ENCODE results near the gene ZFAND3. TPM values are rescaled to one million over a fixed set of nuclear protein-coding genes. Genes with fewer than 3 reads are reported as not detected.
"Not testable (repeated sequence)": the region's sequence is repeated elsewhere in the genome, so short reads cannot be mapped to it uniquely, and the experiment has no call there.

The ZFAND3 gene
- total RNA-seq, 2 experiments from 2014 or later, result 27.5 to 29.2 TPM

GRCh38 chr6:37988696-37989095 is 169.2 kb downstream of the ZFAND3 start:
- Mint-ChIP-seq H3K4me3 (no peak overlapping the region), H3K27me3 (ENCODE audit: low read depth) (peaks cover 3% of the 10 kb centered on the region), H3K36me3 (ENCODE audit: low read depth) (no peaks in the 10 kb centered on the region), H3K4me1 (ENCODE audit: low read depth) (peaks cover 17% of the 10 kb centered on the region), H3K9me3 (ENCODE audit: insufficient read depth) (no peaks in the 10 kb centered on the region), H3K27ac (no peak overlapping the region)
- no peak for DNase-seq
- ChIA-PET CTCF (interaction anchor here (0.6 to 1.0 kb wide), 2 partner anchors 37 to 196 kb away, joined by 3 read pairs; no protein-coding TSS in a partner anchor), POLR2A (no interaction called here)
- no peak for ATAC-seq

GRCh38 chr6:37990762-37991525 is 171.4 kb downstream of the ZFAND3 start:
- CTCF ChIA-PET, result no interaction called here

GRCh38 chr6:37992749-37993148 is 173.2 kb downstream of the ZFAND3 start:
- ATAC-seq (no peak), DNase-seq (no peak)
- peaks cover 2% of the 10 kb centered on the region for H3K4me1 Mint-ChIP-seq (ENCODE audit: low read depth)
- ChIA-PET POLR2A (no interaction called here), CTCF (no interaction called here)
- H3K4me3 Mint-ChIP-seq, result no peak overlapping the region
- peaks cover 2% of the 10 kb centered on the region for H3K36me3 Mint-ChIP-seq (ENCODE audit: low read depth)
- no peak overlapping the region for H3K27ac Mint-ChIP-seq
- no peaks in the 10 kb centered on the region for H3K27me3 Mint-ChIP-seq (ENCODE audit: low read depth)
- no peaks in the 10 kb centered on the region for H3K9me3 Mint-ChIP-seq (ENCODE audit: insufficient read depth)

More at GRCh38 chr6:37990762-37991525, 171.4 kb downstream of the ZFAND3 start:
- H3K4me1 Mint-ChIP-seq (ENCODE audit: low read depth), result peaks cover 7% of the 10 kb centered on the region
- no peak overlapping the region for H3K27ac Mint-ChIP-seq
- POLR2A ChIA-PET, result no interaction called here
- no peak overlapping the region for H3K4me3 Mint-ChIP-seq
- peaks cover 3% of the 10 kb centered on the region for H3K27me3 Mint-ChIP-seq (ENCODE audit: low read depth)
- DNase-seq, result no peak
- H3K36me3 Mint-ChIP-seq (ENCODE audit: low read depth), result no peaks in the 10 kb centered on the region
- no peak for ATAC-seq
- no peaks in the 10 kb centered on the region for H3K9me3 Mint-ChIP-seq (ENCODE audit: insufficient read depth)

- not testable (repeated sequence) for H3K27me3 Mint-ChIP-seq (ENCODE audit: low read depth); H3K9me3 Mint-ChIP-seq (ENCODE audit: insufficient read depth); ATAC-seq; H3K36me3 Mint-ChIP-seq (ENCODE audit: low read depth); H3K4me1 Mint-ChIP-seq (ENCODE audit: low read depth); H3K27ac Mint-ChIP-seq; H3K4me3 Mint-ChIP-seq; DNase-seq
- POLR2A ChIA-PET, result interaction anchor here (0.7 kb wide), 1 partner anchor 148 kb away, joined by 3 read pairs; no protein-coding TSS in a partner anchor
- CTCF ChIA-PET, result interaction anchor here (2.0 kb wide), 1 partner anchor 9 kb away, joined by 5 read pairs; no protein-coding TSS in a partner anchor
Measured at GRCh38 chr6:37993194-37993593, 173.7 kb downstream of the ZFAND3 start.

- Mint-ChIP-seq H3K4me3 (no peak overlapping the region), H3K27me3 (ENCODE audit: low read depth) (no peaks in the 10 kb centered on the region), H3K9me3 (ENCODE audit: insufficient read depth) (no peaks in the 10 kb centered on the region), H3K4me1 (ENCODE audit: low read depth) (peaks cover 2% of the 10 kb centered on the region), H3K36me3 (ENCODE audit: low read depth) (peaks cover 2% of the 10 kb centered on the region), H3K27ac (no peak overlapping the region)
- ATAC-seq (no peak), DNase-seq (no peak)
- POLR2A ChIA-PET, result interaction anchor here (0.7 kb wide), 1 partner anchor 148 kb away, joined by 3 read pairs; no protein-coding TSS in a partner anchor
- CTCF ChIA-PET, result interaction anchor here (2.0 kb wide), 1 partner anchor 9 kb away, joined by 5 read pairs; no protein-coding TSS in a partner anchor
Measured at GRCh38 chr6:37993596-37993995, 174.1 kb downstream of the ZFAND3 start.

GRCh38 chr6:37994223-37994622 is 174.7 kb downstream of the ZFAND3 start:
- Mint-ChIP-seq H3K36me3 (ENCODE audit: low read depth) (peaks cover 2% of the 10 kb centered on the region), H3K4me3 (no peak overlapping the region), H3K9me3 (ENCODE audit: insufficient read depth) (no peaks in the 10 kb centered on the region), H3K27me3 (ENCODE audit: low read depth) (no peaks in the 10 kb centered on the region), H3K27ac (no peak overlapping the region), H3K4me1 (ENCODE audit: low read depth) (peaks cover 2% of the 10 kb centered on the region)
- DNase-seq (no peak), ATAC-seq (no peak)
- CTCF ChIA-PET, result interaction anchor here (1.0 to 2.0 kb wide), 2 partner anchors 9 to 10 kb away, joined by 3 to 5 read pairs; no protein-coding TSS in a partner anchor
- POLR2A ChIA-PET, result interaction anchor here (0.7 kb wide), 1 partner anchor 149 kb away, joined by 3 read pairs; no protein-coding TSS in a partner anchor

- no peaks in the 10 kb centered on the region for H3K4me1 Mint-ChIP-seq (ENCODE audit: low read depth)
- no peak overlapping the region for H3K27ac Mint-ChIP-seq
- no peak overlapping the region for H3K4me3 Mint-ChIP-seq
- no peaks in the 10 kb centered on the region for H3K27me3 Mint-ChIP-seq (ENCODE audit: low read depth)
- peaks cover 5% of the 10 kb centered on the region for H3K36me3 Mint-ChIP-seq (ENCODE audit: low read depth)
- DNase-seq, result no peak
- H3K9me3 Mint-ChIP-seq (ENCODE audit: insufficient read depth), result no peaks in the 10 kb centered on the region
- no peak for ATAC-seq
- CTCF ChIA-PET, result interaction anchor here (1.5 kb wide), 1 partner anchor 96 kb away, joined by 3 read pairs; no protein-coding TSS in a partner anchor
- POLR2A ChIA-PET, result no interaction called here
Measured at GRCh38 chr6:37998366-37998765, 178.8 kb downstream of the ZFAND3 start.

- H3K27ac Mint-ChIP-seq, result no peak overlapping the region
- H3K27me3 Mint-ChIP-seq (ENCODE audit: low read depth), result no peaks in the 10 kb centered on the region
- ChIA-PET POLR2A (no interaction called here), CTCF (interaction anchor here (0.7 kb wide), 1 partner anchor 1415 kb away, joined by 3 read pairs; no protein-coding TSS in a partner anchor)
- no peak overlapping the region for H3K4me3 Mint-ChIP-seq
- DNase-seq (no peak), ATAC-seq (no peak)
- no peaks in the 10 kb centered on the region for H3K9me3 Mint-ChIP-seq (ENCODE audit: insufficient read depth)
- peaks cover 5% of the 10 kb centered on the region for H3K36me3 Mint-ChIP-seq (ENCODE audit: low read depth)
- H3K4me1 Mint-ChIP-seq (ENCODE audit: low read depth), result no peaks in the 10 kb centered on the region
Measured at GRCh38 chr6:38001386-38001785, 181.9 kb downstream of the ZFAND3 start.

- Mint-ChIP-seq H3K36me3 (ENCODE audit: low read depth) (no peaks in the 10 kb centered on the region), H3K27ac (no peak overlapping the region), H3K9me3 (ENCODE audit: insufficient read depth) (peaks cover 4% of the 10 kb centered on the region), H3K4me3 (no peak overlapping the region), H3K4me1 (ENCODE audit: low read depth) (no peaks in the 10 kb centered on the region), H3K27me3 (ENCODE audit: low read depth) (no peaks in the 10 kb centered on the region)
- no peak for DNase-seq
- no peak for ATAC-seq
- ChIA-PET POLR2A (no interaction called here), CTCF (interaction anchor here (0.7 kb wide), 1 partner anchor 626 kb away, joined by 3 read pairs; no protein-coding TSS in a partner anchor)
Measured at GRCh38 chr6:38004908-38005307, 185.4 kb downstream of the ZFAND3 start.

- CTCF ChIA-PET, result interaction anchor here (0.6 to 1.0 kb wide), 2 partner anchors 221 to 277 kb away, joined by 3 to 5 read pairs; no protein-coding TSS in a partner anchor
- H3K4me3 Mint-ChIP-seq, result no peak overlapping the region
- H3K9me3 Mint-ChIP-seq (ENCODE audit: insufficient read depth), result peaks cover 5% of the 10 kb centered on the region
- H3K36me3 Mint-ChIP-seq (ENCODE audit: low read depth), result peaks cover 3% of the 10 kb centered on the region
- DNase-seq (no peak), ATAC-seq (no peak)
- no peak overlapping the region for H3K27ac Mint-ChIP-seq
- POLR2A ChIA-PET, result no interaction called here
- H3K27me3 Mint-ChIP-seq (ENCODE audit: low read depth), result no peaks in the 10 kb centered on the region
- H3K4me1 Mint-ChIP-seq (ENCODE audit: low read depth), result peaks cover 2% of the 10 kb centered on the region
Measured at GRCh38 chr6:38011937-38012336, 192.4 kb downstream of the ZFAND3 start.

- H3K27ac Mint-ChIP-seq, result no peak overlapping the region
- H3K27me3 Mint-ChIP-seq (ENCODE audit: low read depth), result no peaks in the 10 kb centered on the region
- H3K4me3 Mint-ChIP-seq, result no peak overlapping the region
- H3K4me1 Mint-ChIP-seq (ENCODE audit: low read depth), result peaks cover 2% of the 10 kb centered on the region
- ChIA-PET POLR2A (no interaction called here), CTCF (interaction anchor here (1.0 kb wide), 1 partner anchor 222 kb away, joined by 5 read pairs; no protein-coding TSS in a partner anchor)
- ATAC-seq (no peak), DNase-seq (peak; percentile 33)
- H3K36me3 Mint-ChIP-seq (ENCODE audit: low read depth), result peaks cover 3% of the 10 kb centered on the region
- H3K9me3 Mint-ChIP-seq (ENCODE audit: insufficient read depth), result peaks cover 5% of the 10 kb centered on the region
Measured at GRCh38 chr6:38012573-38012972, 193.0 kb downstream of the ZFAND3 start.

GRCh38 chr6:38015341-38015740 is 195.8 kb downstream of the ZFAND3 start:
- POLR2A ChIA-PET, result interaction anchor here (0.6 kb wide), 1 partner anchor 282 kb away, joined by 3 read pairs; no protein-coding TSS in a partner anchor
- H3K27me3 Mint-ChIP-seq (ENCODE audit: low read depth), result no peaks in the 10 kb centered on the region
- no peaks in the 10 kb centered on the region for H3K9me3 Mint-ChIP-seq (ENCODE audit: insufficient read depth)
- no peak overlapping the region for H3K4me3 Mint-ChIP-seq
- CTCF ChIA-PET, result interaction anchor here (1.3 to 1.9 kb wide), 2 partner anchors 19 to 197 kb away, joined by 3 to 4 read pairs; no protein-coding TSS in a partner anchor
- ATAC-seq (no peak), DNase-seq (no peak)
- peaks cover 2% of the 10 kb centered on the region for H3K4me1 Mint-ChIP-seq (ENCODE audit: low read depth)
- H3K36me3 Mint-ChIP-seq (ENCODE audit: low read depth), result peaks cover 3% of the 10 kb centered on the region
- H3K27ac Mint-ChIP-seq, result no peak overlapping the region

Data from activated CD8-positive, alpha-beta T cell treated with anti-CD3 and anti-CD28 coated beads, Interleukin-2, amount 10 ng/mL, durations not matched to agents 7 days and 5 days (primary cell).